Medulla oblongata (tissue), 1 donor: Measurements from ENCODE around the gene NR2F1.
A peak's percentile ranks its signal among the peaks of the same experiment; 100 is the strongest.

Experiments used
- DNase-seq: peaks from one replicate; pipeline ENCODE4 v3.0.0-alpha.2; 2015; ENCODE audit errors: extremely low spot score

The NR2F1 gene

GRCh38 chr5:93577854-93578812 lies 4.9 kb upstream of the NR2F1 start:
- no peak for DNase-seq

GRCh38 chr5:93578813-93579691 lies 4.0 kb upstream of the NR2F1 start:
- DNase-seq = peak; percentile 75

DNA sequence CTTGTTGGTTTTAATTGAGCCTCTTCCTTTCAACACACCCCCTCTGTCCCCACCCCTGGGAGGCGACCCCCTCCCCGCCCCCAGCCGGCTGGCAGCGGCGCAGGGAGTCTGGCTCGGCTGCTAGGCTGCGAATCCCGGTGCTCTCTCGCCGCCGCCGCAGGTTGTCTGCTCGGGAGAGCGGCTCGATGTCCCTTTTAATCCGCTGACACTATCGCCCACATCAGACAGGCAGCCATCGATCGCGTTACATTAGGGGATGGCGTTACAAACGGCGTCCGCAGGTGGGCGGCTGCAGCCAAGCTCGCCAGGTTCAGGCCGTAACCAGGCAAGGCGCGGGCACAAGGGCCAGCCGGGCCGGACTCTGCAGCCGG lies 3.3 kb upstream of the NR2F1 start:
- DNase-seq = no peak

- no peak for DNase-seq
Observed at GRCh38 chr5:93580063-93580926, 2.7 kb upstream of the NR2F1 start.

- DNase-seq = no peak
Observed at GRCh38 chr5:93580927-93581445, 2.0 kb upstream of the NR2F1 start, which contains the start of gene NR2F1-AS1. TSS of gene NR2F1-AS1 (minus strand) at chr5:93581219.

DNA sequence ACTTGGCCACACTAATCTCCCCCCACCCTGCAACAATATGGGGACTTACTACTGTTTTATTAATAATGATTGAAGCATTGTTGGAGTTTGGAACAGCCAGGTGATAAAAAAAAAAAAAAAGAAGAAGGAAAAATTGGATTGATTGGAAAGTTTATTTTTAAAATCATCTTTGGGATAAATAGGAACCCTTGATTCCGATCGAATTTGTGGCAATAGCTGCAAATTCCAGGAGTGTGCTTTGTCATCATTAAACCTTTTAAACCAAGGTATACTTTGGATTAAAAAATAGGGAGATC lies 907 bp upstream of the NR2F1 start:
- DNase-seq = no peak

GRCh38 chr5:93583439-93583767 lies 381 bp downstream of the NR2F1 start:
- DNase-seq = no peak

- DNase-seq = no peak
Observed at GRCh38 chr5:93583768-93584595, 960 bp downstream of the NR2F1 start.

- no peak for DNase-seq
Observed at GRCh38 chr5:93584596-93585040, 1.6 kb downstream of the NR2F1 start.

- no peak for DNase-seq
Observed at GRCh38 chr5:93585041-93585766, 2.2 kb downstream of the NR2F1 start.

DNA sequence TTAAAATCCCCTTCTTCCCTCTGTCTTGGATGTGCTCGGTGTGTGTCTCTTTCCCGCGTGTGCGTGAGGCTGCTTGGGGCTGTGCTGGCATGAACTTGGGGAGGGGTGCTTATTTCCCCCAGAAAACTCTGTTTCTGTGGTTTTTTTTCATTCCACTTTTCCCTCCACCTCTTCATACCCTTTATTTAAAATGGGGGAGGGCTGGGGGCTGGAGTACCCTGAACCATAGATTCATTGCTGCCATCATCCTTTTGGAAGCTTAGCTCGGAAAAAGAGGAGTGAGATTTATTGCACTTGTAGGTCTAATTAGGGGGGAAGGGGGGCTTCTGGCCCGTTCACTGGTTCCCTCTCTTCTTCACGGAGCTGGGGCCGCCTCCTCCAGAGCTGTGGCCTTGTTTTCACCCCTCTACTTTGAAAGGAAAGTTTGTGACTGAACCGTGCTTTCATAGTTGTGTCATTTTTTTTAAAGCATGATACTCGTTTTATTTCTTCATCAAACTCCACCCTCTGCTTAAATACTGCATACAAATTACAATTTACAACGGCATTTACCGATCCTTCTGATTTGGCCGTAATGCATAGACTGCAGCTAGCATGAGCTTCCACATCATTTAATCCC lies 2.9 kb downstream of the NR2F1 start:
- no peak for DNase-seq

DNA sequence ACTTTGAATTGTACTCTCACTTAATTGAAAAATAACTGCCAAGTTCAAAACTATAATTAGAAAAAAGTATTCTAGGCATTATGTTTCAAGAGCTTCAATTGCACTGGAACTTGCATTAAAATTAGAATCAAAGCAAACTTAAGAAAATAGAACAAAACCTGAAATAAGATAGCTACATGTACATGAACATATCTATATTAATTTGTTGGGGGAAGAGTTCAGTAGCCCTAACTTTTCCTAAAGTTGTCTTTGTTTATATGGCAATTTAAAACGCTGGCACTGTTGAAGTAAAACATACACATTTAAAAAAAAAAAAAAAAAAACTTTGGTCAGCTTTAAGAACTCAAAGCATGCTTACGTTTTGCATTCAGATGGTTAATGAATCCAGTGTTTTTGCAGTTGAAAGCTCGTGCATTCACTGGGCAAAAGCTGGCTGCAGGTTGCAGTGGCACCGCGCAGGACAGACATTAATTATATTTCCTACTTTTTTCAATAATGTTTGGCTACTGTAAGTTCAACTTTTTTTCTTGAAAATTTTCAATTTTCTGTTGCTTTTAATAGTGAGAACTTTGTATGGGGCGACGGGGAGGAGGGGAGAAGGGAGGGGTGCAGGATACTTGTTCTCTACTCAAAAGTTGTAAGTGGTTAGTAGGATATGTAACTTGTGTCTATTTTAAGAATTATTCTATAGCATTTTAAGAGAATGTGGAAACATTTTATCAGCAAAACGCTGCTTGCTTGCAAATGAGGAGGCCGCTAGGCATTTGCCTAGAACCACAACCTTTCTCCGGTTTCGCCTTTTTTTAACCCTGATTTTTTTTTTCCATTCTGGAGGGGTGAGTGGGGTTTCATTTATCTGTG lies 3.9 kb downstream of the NR2F1 start:
- no peak for DNase-seq

DNA sequence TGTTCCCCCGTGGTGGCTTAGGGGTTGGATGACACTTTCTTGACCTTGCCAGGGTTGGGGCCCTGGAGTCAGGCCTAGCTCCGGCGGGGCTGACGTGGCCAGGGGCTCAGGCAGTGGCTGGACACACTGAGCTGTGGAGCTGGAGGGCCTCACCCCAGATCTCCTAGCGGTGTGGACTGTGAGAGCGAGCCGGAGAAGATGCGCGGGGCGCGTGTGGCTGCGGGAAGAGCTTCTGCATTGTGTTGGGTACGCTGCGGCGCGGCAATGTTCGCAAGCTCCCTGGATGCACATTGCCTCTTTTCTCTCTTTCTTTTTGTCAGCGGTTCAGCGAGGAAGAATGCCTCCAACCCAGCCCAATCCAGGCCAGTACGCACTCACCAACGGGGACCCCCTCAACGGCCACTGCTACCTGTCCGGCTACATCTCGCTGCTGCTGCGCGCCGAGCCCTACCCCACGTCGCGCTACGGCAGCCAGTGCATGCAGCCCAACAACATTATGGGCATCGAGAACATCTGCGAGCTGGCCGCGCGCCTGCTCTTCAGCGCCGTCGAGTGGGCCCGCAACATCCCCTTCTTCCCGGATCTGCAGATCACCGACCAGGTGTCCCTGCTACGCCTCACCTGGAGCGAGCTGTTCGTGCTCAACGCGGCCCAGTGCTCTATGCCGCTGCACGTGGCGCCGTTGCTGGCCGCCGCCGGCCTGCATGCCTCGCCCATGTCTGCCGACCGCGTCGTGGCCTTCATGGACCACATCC lies 4.8 kb downstream of the NR2F1 start:
- DNase-seq = no peak

GRCh38 chr5:93588352-93589151 lies 5.5 kb downstream of the NR2F1 start:
- no peak for DNase-seq

DNA sequence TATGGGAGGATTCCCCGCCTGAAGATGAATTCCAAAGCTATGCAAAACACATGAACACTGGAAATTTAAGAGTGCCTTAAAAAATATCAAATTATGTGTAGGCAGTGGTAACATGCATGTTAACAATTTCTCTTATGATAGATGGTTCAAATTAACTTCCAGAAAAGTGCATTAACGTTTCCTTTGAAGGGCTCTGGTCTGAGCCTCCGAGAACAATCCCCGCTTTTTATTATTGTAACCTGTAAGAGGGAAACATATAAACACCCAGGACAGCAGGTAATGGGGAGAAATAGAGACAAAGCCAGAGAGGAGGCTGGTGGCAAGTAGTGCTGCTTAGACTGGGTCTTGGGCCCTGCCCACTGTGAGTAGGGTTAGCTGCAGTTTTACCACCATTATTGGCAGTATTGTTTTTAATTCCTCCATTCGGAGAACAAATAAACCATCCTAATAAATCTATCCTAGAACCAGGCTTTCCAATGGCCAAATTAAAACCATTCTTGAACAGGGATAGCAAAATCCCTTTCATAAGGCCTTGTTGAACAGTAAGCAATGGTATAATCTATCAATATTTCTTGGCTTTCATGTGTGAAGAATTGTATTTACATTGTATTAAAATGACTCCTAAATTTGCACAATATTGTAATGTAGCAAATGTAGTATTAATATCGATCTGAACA lies 6.3 kb downstream of the NR2F1 start:
- no peak for DNase-seq

DNA sequence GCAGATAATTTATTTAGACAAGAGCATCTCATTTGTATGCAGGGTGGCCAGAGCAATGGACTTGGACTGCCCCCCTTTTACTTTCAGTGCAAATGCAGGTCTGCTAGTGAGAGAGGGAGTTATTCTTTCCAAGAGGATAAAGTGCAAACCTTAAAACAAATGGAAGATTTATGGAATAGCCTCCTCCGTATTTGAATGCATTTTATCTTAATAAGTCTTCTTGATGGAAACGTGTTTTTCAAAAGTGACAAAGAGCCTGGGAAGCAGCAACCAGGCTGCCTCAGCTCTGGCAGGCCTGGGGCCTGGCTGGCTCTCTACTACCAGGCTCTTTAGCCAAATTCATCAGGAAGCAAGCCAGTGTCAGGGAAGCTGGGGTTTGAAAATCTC lies 6.8 kb downstream of the NR2F1 start:
- peak; percentile 77 for DNase-seq

GRCh38 chr5:93590493-93590892 lies 7.5 kb downstream of the NR2F1 start:
- no peak for DNase-seq
